Activated T-helper 2 cell treated with anti-CD3 and anti-CD28 coated beads, Interferon-gamma antibody, Interleukin-2, Interleukin-4, amounts not matched to agents 10 μg/mL and 5 μg/mL and 100 μg/mL, durations not matched to agents 14 hours and 24 hours and 36 hours (primary cell): ENCODE results near the gene RDH16. TPM values are rescaled to one million over a fixed set of nuclear protein-coding genes. Genes with fewer than 3 reads are reported as not detected.
"Not testable (repeated sequence)": the region's sequence is repeated elsewhere in the genome, so short reads cannot be mapped to it uniquely, and the experiment has no call there.

Source experiments
- DNase-seq: peaks from one replicate; pipeline ENCODE4 v3.0.0; 2021; ENCODE audit warnings: low spot score
- H3K27ac Mint-ChIP-seq: one replicate; pipeline ENCODE4 v1.8.0; 2021; ENCODE audit warnings: mixed read lengths
- H3K27me3 Mint-ChIP-seq: one replicate; pipeline ENCODE4 v1.8.0; 2021; ENCODE audit warnings: low read depth, mixed read lengths
- H3K36me3 Mint-ChIP-seq: one replicate; pipeline ENCODE4 v1.8.0; 2021; ENCODE audit warnings: low read depth, mixed read lengths
- H3K4me1 Mint-ChIP-seq: one replicate; pipeline ENCODE4 v1.8.0; 2021; ENCODE audit warnings: low read depth, mixed read lengths
- H3K4me3 Mint-ChIP-seq: one replicate; pipeline ENCODE4 v1.8.0; 2021; ENCODE audit warnings: low read depth, mild to moderate bottlenecking, moderate library complexity, mixed read lengths
- H3K9me3 Mint-ChIP-seq: one replicate; pipeline ENCODE4 v1.8.0; 2021; ENCODE audit warnings: mixed read lengths
- intact Hi-C: fragments of 100-400 bp; cut with micrococcal nuclease; formaldehyde crosslinking; loops from one replicate; pipeline ENCODE4 v1.15.1; 2023
- total RNA-seq: library from RNA; stranded (reverse); gene quantifications from 2 replicates; pipeline ENCODE4 v1.2.3, GENCODE V29; 2022

Gene RDH16
- total RNA-seq, 1 donor from 2014 or later, result 0.30 TPM

GRCh38 chr12:56958422-56958821 lies 1.0 kb upstream of the RDH16 start:
- peaks cover 10% of the 10 kb centered on the region for H3K27me3 Mint-ChIP-seq
- no peak for DNase-seq
- intact Hi-C loops, result no loop called here
- no peak overlapping the region for H3K27ac Mint-ChIP-seq
- H3K9me3 Mint-ChIP-seq, result no peaks in the 10 kb centered on the region
- no peaks in the 10 kb centered on the region for H3K4me1 Mint-ChIP-seq
- no peak overlapping the region for H3K4me3 Mint-ChIP-seq
- no peaks in the 10 kb centered on the region for H3K36me3 Mint-ChIP-seq

GRCh38 chr12:56955631-56956256 lies 1.7 kb downstream of the RDH16 start:
- no peak overlapping the region for H3K27ac Mint-ChIP-seq
- intact Hi-C loops, result no loop called here
- no peaks in the 10 kb centered on the region for H3K36me3 Mint-ChIP-seq
- H3K9me3 Mint-ChIP-seq, result no peaks in the 10 kb centered on the region
- no peak for DNase-seq
- no peak overlapping the region for H3K4me3 Mint-ChIP-seq
- no peaks in the 10 kb centered on the region for H3K4me1 Mint-ChIP-seq
- peaks cover 7% of the 10 kb centered on the region for H3K27me3 Mint-ChIP-seq

- Mint-ChIP-seq H3K4me3 (no peak overlapping the region), H3K4me1 (no peaks in the 10 kb centered on the region), H3K36me3 (no peaks in the 10 kb centered on the region), H3K9me3 (no peaks in the 10 kb centered on the region), H3K27me3 (peaks cover 7% of the 10 kb centered on the region), H3K27ac (no peak overlapping the region)
- intact Hi-C loops, result no loop called here
- DNase-seq, result no peak
Measured at GRCh38 chr12:56954958-56955355, 2.5 kb downstream of the RDH16 start.

GRCh38 chr12:56954057-56954957 lies 3.1 kb downstream of the RDH16 start:
- Mint-ChIP-seq H3K27me3 (peaks cover 2% of the 10 kb centered on the region), H3K4me3 (no peak overlapping the region), H3K27ac (no peak overlapping the region), H3K36me3 (no peaks in the 10 kb centered on the region), H3K4me1 (no peaks in the 10 kb centered on the region), H3K9me3 (no peaks in the 10 kb centered on the region)
- DNase-seq, result no peak
- intact Hi-C loops, result no loop called here

GRCh38 chr12:56953314-56953713 lies 4.1 kb downstream of the RDH16 start:
- intact Hi-C loops, result no loop called here
- no peak overlapping the region for H3K27ac Mint-ChIP-seq
- no peaks in the 10 kb centered on the region for H3K9me3 Mint-ChIP-seq
- H3K4me3 Mint-ChIP-seq, result no peak overlapping the region
- peaks cover 1% of the 10 kb centered on the region for H3K27me3 Mint-ChIP-seq
- no peaks in the 10 kb centered on the region for H3K36me3 Mint-ChIP-seq
- no peaks in the 10 kb centered on the region for H3K4me1 Mint-ChIP-seq
- no peak for DNase-seq

DNA sequence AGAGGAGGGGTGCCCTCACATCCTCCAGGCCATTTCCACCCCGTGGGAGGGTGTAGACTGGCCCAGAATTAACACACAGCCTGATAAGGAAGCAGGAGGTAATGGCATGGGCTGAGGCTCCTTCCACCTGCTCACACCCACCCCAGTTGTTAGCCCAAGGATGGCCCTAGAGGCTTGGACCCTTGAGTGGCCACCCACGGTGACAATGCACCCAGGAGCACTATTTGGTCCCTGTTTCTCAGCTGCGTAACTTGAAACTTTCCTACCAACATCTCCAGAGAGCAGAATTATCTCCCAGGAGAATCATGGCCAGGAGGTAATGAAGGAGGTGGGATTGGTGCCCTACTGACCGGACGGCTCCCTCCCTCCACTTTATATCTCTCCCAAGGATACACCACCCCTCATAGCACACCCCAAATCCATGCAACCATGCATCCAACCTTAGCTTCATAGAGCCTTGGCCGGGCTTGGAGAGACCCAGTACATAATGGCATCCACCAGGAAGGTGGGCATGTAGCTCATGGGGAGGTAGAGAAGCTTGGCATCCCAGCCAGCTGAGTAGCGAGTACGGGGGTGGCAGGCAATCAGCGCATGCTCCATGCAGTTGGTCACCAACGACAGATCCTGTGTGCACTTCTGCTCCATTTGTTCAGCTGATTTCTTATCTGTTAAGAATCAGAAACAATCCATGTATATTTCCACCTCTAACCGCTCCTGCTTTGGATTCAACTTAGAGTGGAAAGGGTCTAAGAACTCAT lies 5.6 kb downstream of the RDH16 start:
- Mint-ChIP-seq H3K4me3 (no peak overlapping the region), H3K27ac (no peak overlapping the region), H3K9me3 (no peaks in the 10 kb centered on the region), H3K27me3 (peaks cover 7% of the 10 kb centered on the region), H3K4me1 (no peaks in the 10 kb centered on the region), H3K36me3 (no peaks in the 10 kb centered on the region)
- intact Hi-C loops, result no loop called here
- no peak for DNase-seq

DNA sequence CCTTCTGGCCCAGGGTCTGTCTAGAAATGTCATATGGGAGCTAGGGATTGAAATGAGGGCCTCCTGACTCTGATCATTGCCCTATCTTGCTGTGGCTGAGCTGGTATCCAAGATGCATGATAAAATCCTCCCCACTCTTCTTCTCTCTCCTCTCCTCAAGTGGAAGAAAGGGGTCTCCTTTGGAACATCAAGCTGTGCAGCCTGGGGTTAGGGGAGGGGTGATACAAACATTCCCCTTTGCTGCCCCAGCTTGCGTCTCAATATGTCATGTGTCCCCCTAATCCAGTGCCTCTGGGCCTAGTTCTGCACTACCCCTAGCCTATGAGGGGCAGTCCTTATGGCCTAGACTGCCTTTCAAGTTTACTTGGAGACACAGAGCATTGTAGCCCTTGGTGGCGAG lies 8.5 kb downstream of the RDH16 start:
- DNase-seq, result no peak
- H3K36me3 Mint-ChIP-seq, result no peaks in the 10 kb centered on the region
- no peak overlapping the region for H3K27ac Mint-ChIP-seq
- H3K9me3 Mint-ChIP-seq, result no peaks in the 10 kb centered on the region
- no peak overlapping the region for H3K4me3 Mint-ChIP-seq
- peaks cover 26% of the 10 kb centered on the region for H3K27me3 Mint-ChIP-seq
- no peaks in the 10 kb centered on the region for H3K4me1 Mint-ChIP-seq
- intact Hi-C loops, result no loop called here

DNA sequence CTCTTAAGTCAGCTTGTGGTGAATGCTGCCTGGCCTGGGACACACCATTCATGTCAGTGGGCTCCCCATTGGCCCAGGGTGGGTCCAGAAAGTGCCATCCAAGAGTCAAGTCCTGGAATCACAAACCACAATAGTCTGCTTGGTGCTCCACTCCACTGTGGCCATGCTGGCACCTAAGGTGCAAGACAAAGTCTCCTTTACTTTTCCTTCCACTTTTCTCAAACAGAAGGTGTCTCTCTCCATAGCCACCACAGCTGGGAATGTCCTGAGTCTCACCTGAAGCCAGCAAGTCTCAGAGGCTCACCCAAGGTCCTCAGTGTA lies 9.0 kb downstream of the RDH16 start:
- intact Hi-C loops, result no loop called here
- H3K4me3 Mint-ChIP-seq, result no peak overlapping the region
- no peaks in the 10 kb centered on the region for H3K4me1 Mint-ChIP-seq
- no peak overlapping the region for H3K27ac Mint-ChIP-seq
- peaks cover 30% of the 10 kb centered on the region for H3K27me3 Mint-ChIP-seq
- no peaks in the 10 kb centered on the region for H3K9me3 Mint-ChIP-seq
- H3K36me3 Mint-ChIP-seq, result no peaks in the 10 kb centered on the region
- DNase-seq, result no peak

DNA sequence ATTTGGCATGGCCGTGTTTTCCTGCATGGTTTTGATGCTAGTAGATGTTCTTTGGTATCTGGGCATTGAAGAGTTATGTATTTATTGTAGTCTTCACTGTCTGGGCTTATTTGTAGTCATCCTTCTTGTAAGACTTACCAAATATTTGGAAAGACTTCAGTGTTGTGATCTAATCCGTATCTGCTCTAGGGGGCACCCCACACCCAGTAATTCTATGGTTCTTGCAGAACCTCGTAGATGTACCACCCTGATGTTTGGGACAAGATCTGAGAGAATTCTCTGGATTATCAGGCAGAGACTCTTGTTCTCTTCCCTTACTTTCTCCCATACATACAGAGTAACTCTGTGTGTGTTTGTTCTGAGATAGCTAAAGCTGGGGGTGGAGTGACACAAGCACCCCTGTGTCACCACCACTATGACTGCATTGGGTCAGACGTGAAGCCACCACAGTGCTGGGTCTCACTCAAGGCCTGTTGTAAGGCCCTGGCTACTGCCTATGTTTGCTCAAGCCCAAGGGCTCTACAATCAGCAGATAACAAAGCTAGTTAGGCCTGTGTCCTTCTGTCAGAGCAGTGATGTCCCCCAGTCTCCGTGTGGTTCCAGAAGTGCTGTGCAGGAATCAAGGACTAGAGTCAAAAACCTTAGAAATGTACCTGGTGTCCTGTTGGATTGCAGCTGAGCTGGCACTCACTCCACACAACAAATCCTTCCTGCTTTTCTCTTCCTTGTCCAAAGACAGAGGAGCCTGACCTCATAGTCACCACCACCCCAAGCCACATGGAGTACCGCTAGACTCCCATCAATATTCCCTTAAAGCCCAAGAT lies 9.6 kb downstream of the RDH16 start:
- no peak overlapping the region for H3K27ac Mint-ChIP-seq
- no peaks in the 10 kb centered on the region for H3K9me3 Mint-ChIP-seq
- no peak for DNase-seq
- intact Hi-C loops, result no loop called here
- no peak overlapping the region for H3K4me3 Mint-ChIP-seq
- peaks cover 32% of the 10 kb centered on the region for H3K27me3 Mint-ChIP-seq
- H3K4me1 Mint-ChIP-seq, result no peaks in the 10 kb centered on the region
- H3K36me3 Mint-ChIP-seq, result no peaks in the 10 kb centered on the region

GRCh38 chr12:56943878-56944277 lies 13.5 kb downstream of the RDH16 start:
- Mint-ChIP-seq H3K36me3 (no peaks in the 10 kb centered on the region), H3K4me1 (peaks cover 8% of the 10 kb centered on the region), H3K27me3 (peaks cover 41% of the 10 kb centered on the region), H3K9me3 (no peaks in the 10 kb centered on the region), H3K27ac (no peak overlapping the region), H3K4me3 (no peak overlapping the region)
- intact Hi-C loops, result no loop called here
- no peak for DNase-seq

- H3K4me3 Mint-ChIP-seq, H3K36me3 Mint-ChIP-seq, H3K27ac Mint-ChIP-seq, H3K9me3 Mint-ChIP-seq, H3K4me1 Mint-ChIP-seq, intact Hi-C loops, DNase-seq: not testable (repeated sequence)
- peaks cover 41% of the 10 kb centered on the region for H3K27me3 Mint-ChIP-seq
Measured at GRCh38 chr12:56943374-56943773, 14.0 kb downstream of the RDH16 start.

- H3K4me3 Mint-ChIP-seq, result no peak overlapping the region
Measured at GRCh38 chr12:56941299-56942017, 15.9 kb downstream of the RDH16 start.

More at GRCh38 chr12:56941299-56942017, 15.9 kb downstream of the RDH16 start:
- intact Hi-C loops, result no loop called here
- H3K4me1 Mint-ChIP-seq, result peaks cover 8% of the 10 kb centered on the region
- H3K36me3 Mint-ChIP-seq, result no peaks in the 10 kb centered on the region
- no peaks in the 10 kb centered on the region for H3K9me3 Mint-ChIP-seq
- no peak for DNase-seq
- peaks cover 35% of the 10 kb centered on the region for H3K27me3 Mint-ChIP-seq
- H3K27ac Mint-ChIP-seq, result no peak overlapping the region
